HUES64 (cell line): Measurements from ENCODE around the gene TNFAIP2.
"Not testable (repeated sequence)": the region's sequence is repeated elsewhere in the genome, so short reads cannot be mapped to it uniquely, and the experiment has no call there.

Source experiments
- H3K27ac ChIP-seq: 2 replicates; pipeline ENCODE4 v1.7.0; 2013; ENCODE audit warnings: low read depth, low read length, inconsistent platforms
- H3K27me3 ChIP-seq: 2 replicates; pipeline ENCODE4 v1.6.1; 2013; ENCODE audit warnings: mild to moderate bottlenecking, low read length; ENCODE audit not compliant: insufficient read depth
- H3K36me3 ChIP-seq: 2 replicates; pipeline ENCODE4 v1.6.1; 2013; ENCODE audit warnings: mild to moderate bottlenecking, low read length; ENCODE audit not compliant: insufficient read depth
- H3K4me1 ChIP-seq: 2 replicates; pipeline ENCODE4 v1.6.1; 2013; ENCODE audit warnings: mild to moderate bottlenecking, low read length, moderate library complexity; ENCODE audit not compliant: insufficient read depth
- H3K4me3 ChIP-seq: 2 replicates; pipeline ENCODE4 v1.5.1; 2013; ENCODE audit warnings: mild to moderate bottlenecking, low read length, moderate library complexity
- H3K9ac ChIP-seq: 2 replicates; pipeline ENCODE4 v1.6.1; 2013; ENCODE audit warnings: mild to moderate bottlenecking, low read depth, low read length
- H3K9me3 ChIP-seq: 2 replicates; pipeline ENCODE4 v1.6.1; 2013; ENCODE audit warnings: low read depth, low read length; ENCODE audit not compliant: insufficient read depth
- WGBS: fragments of 150-250, 120-280 bp; methylation state at CpG from one replicate; pipeline ENCODE4 v1.1.7; 2013; ENCODE audit warnings: missing lambda C conversion rate; 5-methylcytosine and 5-hydroxymethylcytosine counted together

Gene TNFAIP2

GRCh38 chr14:103171206-103171605, 47.9 kb downstream of the TNFAIP2 start:
- not testable (repeated sequence) for H3K27ac ChIP-seq, H3K4me1 ChIP-seq, H3K9ac ChIP-seq, H3K4me3 ChIP-seq, H3K27me3 ChIP-seq, H3K36me3 ChIP-seq
- H3K9me3 ChIP-seq = peaks cover 68% of the 10 kb centered on the region
- 100% methylated on average over 2 of the region's 2 CpGs for WGBS

- Histone ChIP-seq H3K36me3 (no peaks in the 10 kb centered on the region), H3K4me1 (no peaks in the 10 kb centered on the region), H3K4me3 (no peak overlapping the region), H3K9me3 (peaks cover 68% of the 10 kb centered on the region), H3K9ac (no peak overlapping the region), H3K27me3 (no peaks in the 10 kb centered on the region), H3K27ac (no peak overlapping the region)
- WGBS = 87% methylated on average over 5 of the region's 5 CpGs
Measured at GRCh38 chr14:103172921-103173320, 49.7 kb downstream of the TNFAIP2 start.

GRCh38 chr14:103173887-103174286, 50.6 kb downstream of the TNFAIP2 start:
- not testable (repeated sequence) for H3K36me3 ChIP-seq, H3K4me3 ChIP-seq, H3K4me1 ChIP-seq, H3K9ac ChIP-seq, H3K27me3 ChIP-seq, H3K27ac ChIP-seq
- peaks cover 60% of the 10 kb centered on the region for H3K9me3 ChIP-seq
- WGBS = 56% methylated on average over 1 of the region's 2 CpGs

GRCh38 chr14:103176176-103176575, 52.9 kb downstream of the TNFAIP2 start:
- not testable (repeated sequence) for H3K27ac ChIP-seq, H3K9ac ChIP-seq, H3K27me3 ChIP-seq, H3K4me1 ChIP-seq, H3K36me3 ChIP-seq, H3K4me3 ChIP-seq
- WGBS = 95% methylated on average over 4 of the region's 4 CpGs
- peaks cover 38% of the 10 kb centered on the region for H3K9me3 ChIP-seq

- Histone ChIP-seq H3K9me3 (peaks cover 28% of the 10 kb centered on the region), H3K27me3 (no peaks in the 10 kb centered on the region), H3K36me3 (no peaks in the 10 kb centered on the region), H3K4me1 (no peaks in the 10 kb centered on the region), H3K4me3 (no peak overlapping the region), H3K9ac (no peak overlapping the region), H3K27ac (no peak overlapping the region)
- 86% methylated on average over 7 of the region's 7 CpGs for WGBS
Measured at GRCh38 chr14:103177376-103177775, 54.1 kb downstream of the TNFAIP2 start.

GRCh38 chr14:103178521-103178920, 55.3 kb downstream of the TNFAIP2 start:
- no peak overlapping the region for H3K9ac ChIP-seq
- no peak overlapping the region for H3K27ac ChIP-seq
- H3K27me3 ChIP-seq = no peaks in the 10 kb centered on the region
- peaks cover 17% of the 10 kb centered on the region for H3K9me3 ChIP-seq
- H3K4me3 ChIP-seq = no peak overlapping the region
- no peaks in the 10 kb centered on the region for H3K36me3 ChIP-seq
- WGBS = 90% methylated on average over 6 of the region's 6 CpGs
- no peaks in the 10 kb centered on the region for H3K4me1 ChIP-seq

- Histone ChIP-seq H3K36me3 (no peaks in the 10 kb centered on the region), H3K9ac (no peak overlapping the region), H3K9me3 (peaks cover 11% of the 10 kb centered on the region), H3K4me3 (no peak overlapping the region), H3K27me3 (no peaks in the 10 kb centered on the region), H3K27ac (no peak overlapping the region), H3K4me1 (no peaks in the 10 kb centered on the region)
- WGBS = 80% methylated on average over 5 of the region's 5 CpGs
Measured at GRCh38 chr14:103179094-103179493, 55.8 kb downstream of the TNFAIP2 start.

GRCh38 chr14:103180331-103180730, 57.1 kb downstream of the TNFAIP2 start:
- H3K4me3 ChIP-seq = no peak overlapping the region
- no peak overlapping the region for H3K9ac ChIP-seq
- H3K27me3 ChIP-seq = no peaks in the 10 kb centered on the region
- H3K4me1 ChIP-seq = no peaks in the 10 kb centered on the region
- H3K27ac ChIP-seq = no peak overlapping the region
- WGBS = 94% methylated on average over 5 of the region's 5 CpGs
- no peaks in the 10 kb centered on the region for H3K36me3 ChIP-seq
- H3K9me3 ChIP-seq = no peaks in the 10 kb centered on the region; the same call in 1 of the 2 replicates

- Histone ChIP-seq H3K9ac (no peak overlapping the region), H3K9me3 (no peaks in the 10 kb centered on the region), H3K27ac (no peak overlapping the region), H3K27me3 (peaks cover 15% of the 10 kb centered on the region), H3K4me1 (peaks cover 13% of the 10 kb centered on the region), H3K36me3 (no peaks in the 10 kb centered on the region), H3K4me3 (no peak overlapping the region)
- WGBS = 93% methylated on average over 12 of the region's 12 CpGs
Measured at GRCh38 chr14:103184046-103184445, 60.8 kb downstream of the TNFAIP2 start.

GRCh38 chr14:103185051-103186029, 62.1 kb downstream of the TNFAIP2 start:
- 78% methylated on average over 12 of the region's 13 CpGs for WGBS
- H3K4me3 ChIP-seq = no peak overlapping the region

GRCh38 chr14:103186241-103186822, 63.1 kb downstream of the TNFAIP2 start:
- Histone ChIP-seq H3K9me3 (no peaks in the 10 kb centered on the region), H3K9ac (no peak overlapping the region), H3K27me3 (peaks cover 31% of the 10 kb centered on the region), H3K27ac (no peak overlapping the region), H3K4me3 (no peak overlapping the region), H3K4me1 (peaks cover 13% of the 10 kb centered on the region), H3K36me3 (no peaks in the 10 kb centered on the region)
- 74% methylated on average over 9 of the region's 9 CpGs for WGBS

More at GRCh38 chr14:103185051-103186029, 62.1 kb downstream of the TNFAIP2 start:
- H3K36me3 ChIP-seq = no peaks in the 10 kb centered on the region
- no peak overlapping the region for H3K27ac ChIP-seq
- no peak overlapping the region for H3K9ac ChIP-seq
- peaks cover 13% of the 10 kb centered on the region for H3K4me1 ChIP-seq
- no peaks in the 10 kb centered on the region for H3K9me3 ChIP-seq
- peaks cover 28% of the 10 kb centered on the region for H3K27me3 ChIP-seq
